IMR-90 (cell line): ENCODE measurements around the gene ELAVL1. TPM values are rescaled to one million over a fixed set of nuclear protein-coding genes. Genes with fewer than 3 reads are reported as not detected.

Experiments
- ATAC-seq: fragments of 200-7000 bp; cut with Tn5 transposase; 2 replicates; pipeline ENCODE4 v1.9.1; 2020; ENCODE audit warnings: low read depth, mild to moderate bottlenecking, moderate library complexity
- BruUV-seq: library from RNA; stranded (reverse); fragments of 400-500 nt; replicated peaks from 2 replicates; lab custom pipeline; 2021; lab: Mats Ljungman, UMichigan
- CTCF ChIA-PET: fragments of 300-600 bp; formaldehyde crosslinking; extraction: SDS; loops from one replicate; lab custom pipeline; 2021; ENCODE audit warnings: antibody characterized with exemption; lab: Yijun Ruan, JAX
- POLR2A ChIA-PET: fragments of 300-600 bp; sonication (Branson Sonifier 250); formaldehyde crosslinking; loops from one replicate; lab custom pipeline; 2022; ENCODE audit warnings: antibody characterized with exemption; ENCODE audit not compliant: unreplicated experiment; lab: Charles Lee
- DNase-seq: peaks from one replicate; pipeline ENCODE4 v3.0.0; 2013
- H2AFZ ChIP-seq: replicated peaks from 2 replicates; pipeline ENCODE3; 2013; ENCODE audit warnings: low read length, mild to moderate bottlenecking; ENCODE audit not compliant: poor library complexity
- H2AK5ac ChIP-seq: 2 replicates; pipeline ENCODE4 v1.6.1; 2013; ENCODE audit warnings: low read depth, low read length, inconsistent platforms
- H2AK9ac ChIP-seq: replicated peaks from 2 replicates; pipeline ENCODE3; 2013; ENCODE audit warnings: mild to moderate bottlenecking, low read depth, low read length, moderate library complexity; ENCODE audit not compliant: poor library complexity
- H2BK120ac ChIP-seq: 2 replicates; pipeline ENCODE4 v1.6.1; 2013; ENCODE audit warnings: low read depth, low read length, inconsistent platforms
- H2BK15ac ChIP-seq: 3 replicates; pipeline ENCODE4 v1.6.1; 2013; ENCODE audit warnings: low read depth, low read length, inconsistent platforms
- H2BK20ac ChIP-seq: 2 replicates; pipeline ENCODE4 v1.6.1; 2013; ENCODE audit warnings: low read depth, mild to moderate bottlenecking, inconsistent platforms, low read length, moderate library complexity
- H2BK5ac ChIP-seq: 2 replicates; pipeline ENCODE4 v1.6.1; 2013; ENCODE audit warnings: mild to moderate bottlenecking, low read depth, low read length, inconsistent platforms; ENCODE audit not compliant: poor library complexity, severe bottlenecking
- H3K14ac ChIP-seq: replicated peaks from 2 replicates; pipeline ENCODE4 v1.6.1; 2013; ENCODE audit warnings: low read depth, low read length, inconsistent platforms
- H3K18ac ChIP-seq: 2 replicates; pipeline ENCODE4 v1.6.1; 2013; ENCODE audit warnings: low read depth, low read length, control low read depth
- H3K23ac ChIP-seq: 2 replicates; pipeline ENCODE4 v1.6.1; 2013; ENCODE audit warnings: low read depth, low read length, inconsistent platforms
- H3K27ac ChIP-seq: 2 replicates; pipeline ENCODE4 v1.5.1; 2013; ENCODE audit warnings: mild to moderate bottlenecking, control low read depth, low read length; ENCODE audit not compliant: insufficient read depth
- H3K27me3 ChIP-seq: 2 replicates; pipeline ENCODE4 v1.6.1; 2013; ENCODE audit warnings: low read length; ENCODE audit not compliant: control insufficient read depth, insufficient read depth
- H3K36me3 ChIP-seq: 2 replicates; pipeline ENCODE4 v1.6.1; 2013; ENCODE audit warnings: low read length, mixed read lengths; ENCODE audit not compliant: control insufficient read depth, insufficient read depth
- H3K4ac ChIP-seq: 2 replicates; pipeline ENCODE4 v1.6.1; 2013; ENCODE audit warnings: low read depth, low read length, inconsistent platforms
- H3K4me1 ChIP-seq: 2 replicates; pipeline ENCODE4 v1.6.1; 2013; ENCODE audit warnings: low read length, mixed read lengths; ENCODE audit not compliant: control insufficient read depth, insufficient read depth
- H3K4me2 ChIP-seq: 2 replicates; pipeline ENCODE4 v1.6.1; 2013; ENCODE audit warnings: low read depth, mild to moderate bottlenecking, control low read depth, low read length, moderate library complexity
- H3K4me3 ChIP-seq: 2 replicates; pipeline ENCODE4 v1.5.1; 2013; ENCODE audit warnings: low read depth, mild to moderate bottlenecking, control low read depth, low read length, moderate library complexity; ENCODE audit not compliant: insufficient read depth
- H3K56ac ChIP-seq: 2 replicates; pipeline ENCODE4 v1.6.1; 2013; ENCODE audit warnings: low read length, inconsistent platforms; ENCODE audit not compliant: insufficient read depth; ENCODE audit errors: extremely low read depth
- H3K79me1 ChIP-seq, 2 experiments: 2 replicates each; pipeline ENCODE4 v1.6.1; 2013; ENCODE audit warnings: low read length in 2 of 2, inconsistent platforms in 1 of 2, low read depth in 1 of 2
- H3K9ac ChIP-seq: 2 replicates; pipeline ENCODE4 v1.6.1; 2013; ENCODE audit warnings: low read depth, low read length, control low read depth
- H3K9me1 ChIP-seq: 2 replicates; pipeline ENCODE4 v1.6.1; 2013; ENCODE audit warnings: low read length, inconsistent platforms; ENCODE audit not compliant: insufficient read depth
- H3K9me3 ChIP-seq: 2 replicates; pipeline ENCODE4 v1.6.1; 2013; ENCODE audit warnings: low read length; ENCODE audit not compliant: control insufficient read depth, insufficient read depth
- H4K20me1 ChIP-seq: 2 replicates; pipeline ENCODE4 v1.6.1; 2013; ENCODE audit warnings: low read length, inconsistent platforms; ENCODE audit not compliant: insufficient read depth
- H4K5ac ChIP-seq: 2 replicates; pipeline ENCODE4 v1.6.1; 2013; ENCODE audit warnings: mild to moderate bottlenecking, low read depth, low read length, control low read depth
- H4K8ac ChIP-seq, 2 experiments: 2 replicates each; pipeline ENCODE4 v1.6.1; 2013; ENCODE audit warnings: low read depth in 2 of 2, low read length in 2 of 2, control low read depth in 1 of 2, inconsistent platforms in 1 of 2
- H4K91ac ChIP-seq: 2 replicates; pipeline ENCODE4 v1.6.1; 2013; ENCODE audit warnings: low read depth, low read length, inconsistent platforms; ENCODE audit not compliant: insufficient read depth
- BHLHE40 ChIP-seq: fragments of 150-350 bp; IDR thresholded peaks from 2 replicates; pipeline ENCODE4 v1.6.1; 2016; ENCODE audit warnings: mild to moderate bottlenecking, low read depth, low read length
- CHD1 ChIP-seq: IDR thresholded peaks from 2 replicates; pipeline ENCODE4 v1.6.1; 2012; ENCODE audit warnings: low read depth, low read length, improper control_type of control experiment
- FOS ChIP-seq: fragments of 150-350 bp; IDR thresholded peaks from 2 replicates; pipeline ENCODE4 v1.6.1; 2016; ENCODE audit warnings: low read depth, low read length
- MAZ ChIP-seq: IDR thresholded peaks from 2 replicates; pipeline ENCODE4 v1.6.1; 2012; ENCODE audit warnings: low read depth, mild to moderate bottlenecking, low read length, improper control_type of control experiment, moderate library complexity, borderline replicate concordance
- MXI1 ChIP-seq: IDR thresholded peaks from 2 replicates; pipeline ENCODE4 v1.6.1; 2012; ENCODE audit warnings: low read depth, mild to moderate bottlenecking, low read length, moderate library complexity, borderline replicate concordance
- POLR2A ChIP-seq: IDR thresholded peaks from 2 replicates; pipeline ENCODE4 v1.6.1; 2012; ENCODE audit warnings: mild to moderate bottlenecking, low read depth, low read length
- RAD21 ChIP-seq: IDR thresholded peaks from 2 replicates; pipeline ENCODE4 v1.6.1; 2012; ENCODE audit warnings: low read length, improper control_type of control experiment
- RFX5 ChIP-seq: IDR thresholded peaks from 2 replicates; pipeline ENCODE4 v1.8.0; 2012; ENCODE audit warnings: low read depth, mild to moderate bottlenecking, low read length, moderate library complexity
- USF2 ChIP-seq: fragments of 150-350 bp; IDR thresholded peaks from 2 replicates; pipeline ENCODE4 v1.6.1; 2017; ENCODE audit warnings: mild to moderate bottlenecking, antibody characterized with exemption, low read length, low read depth
- WGBS, 2 experiments: methylation state at CpG; one replicate each; pipeline versions ENCODE4 v1.1.5 to v1.1.7; 2013; ENCODE audit warnings: missing lambda C conversion rate in 2 of 2; ENCODE audit not compliant: insufficient read length in 1 of 2; ENCODE audit errors: extremely low coverage in 2 of 2; 5-methylcytosine and 5-hydroxymethylcytosine counted together
- dilution Hi-C: fragments of 300-500 bp; cut with HindIII; formaldehyde crosslinking; loops from one replicate; pipeline ENCODE4 v1.14.3; 2018; ENCODE audit warnings: low sequenced_read_pairs; ENCODE audit not compliant: unreplicated experiment
- in situ Hi-C: fragments of 300-500 bp; cut with MboI; formaldehyde crosslinking; loops from 3 replicates; pipeline ENCODE4 v1.14.3; 2019; ENCODE audit warnings: low sequenced_read_pairs, inconsistent platforms, mixed read lengths
- intact Hi-C: fragments of 100-400 bp; cut with micrococcal nuclease; formaldehyde crosslinking; loops from 2 replicates; pipeline ENCODE4 v1.10.0; 2022
- polyA plus RNA-seq, 3 experiments: library from polyadenylated mRNA; depleted of rRNA; stranded (reverse); fragments of >200 nt; gene quantifications; 2 replicates each; pipeline ENCODE4 v1.2.3, GENCODE V29; 2012; ENCODE audit warnings: low replicate concordance in 1 of 3
- total RNA-seq: library from RNA; depleted of rRNA; stranded (reverse); fragments of >200 nt; gene quantifications from 2 replicates; pipeline ENCODE4 v1.2.3, GENCODE V29; 2012

The ELAVL1 gene
- total and polyA plus RNA-seq, 2 of the 4 experiments (the other 2 are of a cell fraction) = 55.6 to 59.0 TPM

- 54% methylated on average over 6 of the region's 13 CpGs; no CpG with 5 or more reads in 1 of the 2 experiments for WGBS, 2 experiments
- no peak overlapping the region for H3K14ac ChIP-seq
- no peak overlapping the region for H4K5ac ChIP-seq
- no peaks in the 10 kb centered on the region for H3K9me3 ChIP-seq
- H3K23ac ChIP-seq = no peak overlapping the region
- no peak overlapping the region for H2BK15ac ChIP-seq
- ChIA-PET POLR2A (no interaction called here), CTCF (no interaction called here)
- in situ Hi-C loops = no loop called here
- H3K4ac ChIP-seq = no peak overlapping the region
- H3K27me3 ChIP-seq = no peaks in the 10 kb centered on the region
- no TSS peak for BruUV-seq
- no peak for TF ChIP-seq CHD1
- TF ChIP-seq USF2 = no peak
- TF ChIP-seq POLR2A = no peak
- no peak for TF ChIP-seq FOS
- no peak for TF ChIP-seq RFX5
- no peak for TF ChIP-seq RAD21
- TF ChIP-seq BHLHE40 = no peak
- no peak for TF ChIP-seq MAZ
- TF ChIP-seq MXI1 = no peak
- no peak overlapping the region for H3K56ac ChIP-seq
- H3K9ac ChIP-seq = no peak overlapping the region
- no peaks in the 10 kb centered on the region for H3K79me1 ChIP-seq
- H3K27ac ChIP-seq = no peak overlapping the region
- intact Hi-C loops = no loop called here
- no peak overlapping the region for H3K4me3 ChIP-seq
- H4K20me1 ChIP-seq = no peaks in the 10 kb centered on the region; the same call in 1 of the 2 replicates
- H3K9me1 ChIP-seq = no peaks in the 10 kb centered on the region; the same call in 1 of the 2 replicates
- no peak overlapping the region for H4K8ac ChIP-seq
- dilution Hi-C loops = no loop called here
- H2BK20ac ChIP-seq = no peak overlapping the region
- ATAC-seq (no peak), DNase-seq (no peak)
- no peak overlapping the region for H2AK9ac ChIP-seq
- no peak overlapping the region for H3K4me2 ChIP-seq
- no peak overlapping the region for H2BK5ac ChIP-seq
- no peak overlapping the region for H2AK5ac ChIP-seq
- no peak overlapping the region for H2AFZ ChIP-seq
- H3K4me1 ChIP-seq = no peaks in the 10 kb centered on the region
- H3K36me3 ChIP-seq = peaks cover under 1% of the 10 kb centered on the region; the same call in 1 of the 2 replicates
- no peak overlapping the region for H4K91ac ChIP-seq
- H3K18ac ChIP-seq = no peak overlapping the region
- no peak overlapping the region for H2BK120ac ChIP-seq
Observed at GRCh38 chr19:8022275-8022674, 16.8 kb upstream of the ELAVL1 start.
